ENCODE results near the gene OSCP1.

OSCP1 gene

DNA sequence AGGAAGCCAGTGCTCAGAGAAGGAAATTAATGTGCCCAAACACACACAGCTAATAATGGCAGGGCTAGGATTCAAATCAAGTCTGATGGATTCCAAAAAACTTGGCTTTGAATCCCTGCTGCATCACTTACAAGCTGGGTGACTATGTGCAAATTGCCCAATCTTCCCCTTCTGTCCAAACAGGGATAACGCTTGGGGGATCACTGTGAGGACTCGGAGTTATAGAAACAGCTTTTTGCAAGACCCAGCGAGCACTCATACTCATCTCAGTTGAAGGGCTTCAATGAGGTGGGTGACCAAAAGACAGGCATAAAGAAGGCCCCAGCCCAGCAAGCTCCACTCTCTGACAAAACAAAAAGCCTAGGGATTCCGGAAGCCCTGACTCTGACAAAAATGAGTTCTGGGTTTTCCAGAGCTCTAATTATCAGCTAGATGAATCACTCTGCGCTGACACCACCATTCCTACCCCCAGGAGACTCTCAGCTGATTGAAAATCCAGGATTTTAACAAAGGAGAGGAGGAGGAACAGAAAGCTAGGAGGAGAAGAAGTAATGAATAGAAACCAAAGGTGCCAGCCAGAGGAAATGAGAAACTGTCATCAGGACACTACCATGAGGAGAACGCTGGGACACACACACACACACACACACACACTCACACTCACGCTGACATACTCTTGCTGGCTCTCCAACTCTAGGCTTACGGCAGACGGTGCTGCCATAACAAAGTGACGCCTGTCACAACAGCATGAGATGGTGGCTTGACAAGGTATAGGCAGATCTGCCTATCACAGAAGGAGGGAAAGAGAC, 62.9 kb downstream of the OSCP1 start:
- H3K27ac ChIP-seq, result peak overlapping the region; percentile 92
- TF ChIP-seq, protein P1, sequence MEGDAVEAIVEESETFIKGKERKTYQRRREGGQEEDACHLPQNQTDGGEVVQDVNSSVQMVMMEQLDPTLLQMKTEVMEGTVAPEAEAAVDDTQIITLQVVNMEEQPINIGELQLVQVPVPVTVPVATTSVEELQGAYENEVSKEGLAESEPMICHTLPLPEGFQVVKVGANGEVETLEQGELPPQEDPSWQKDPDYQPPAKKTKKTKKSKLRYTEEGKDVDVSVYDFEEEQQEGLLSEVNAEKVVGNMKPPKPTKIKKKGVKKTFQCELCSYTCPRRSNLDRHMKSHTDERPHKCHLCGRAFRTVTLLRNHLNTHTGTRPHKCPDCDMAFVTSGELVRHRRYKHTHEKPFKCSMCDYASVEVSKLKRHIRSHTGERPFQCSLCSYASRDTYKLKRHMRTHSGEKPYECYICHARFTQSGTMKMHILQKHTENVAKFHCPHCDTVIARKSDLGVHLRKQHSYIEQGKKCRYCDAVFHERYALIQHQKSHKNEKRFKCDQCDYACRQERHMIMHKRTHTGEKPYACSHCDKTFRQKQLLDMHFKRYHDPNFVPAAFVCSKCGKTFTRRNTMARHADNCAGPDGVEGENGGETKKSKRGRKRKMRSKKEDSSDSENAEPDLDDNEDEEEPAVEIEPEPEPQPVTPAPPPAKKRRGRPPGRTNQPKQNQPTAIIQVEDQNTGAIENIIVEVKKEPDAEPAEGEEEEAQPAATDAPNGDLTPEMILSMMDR (conservative IDR thresholded peaks at IDR 0.05), result no peak
- no peak for TF ChIP-seq ZFX (IDR thresholded peaks at IDR 0.05)

DNA sequence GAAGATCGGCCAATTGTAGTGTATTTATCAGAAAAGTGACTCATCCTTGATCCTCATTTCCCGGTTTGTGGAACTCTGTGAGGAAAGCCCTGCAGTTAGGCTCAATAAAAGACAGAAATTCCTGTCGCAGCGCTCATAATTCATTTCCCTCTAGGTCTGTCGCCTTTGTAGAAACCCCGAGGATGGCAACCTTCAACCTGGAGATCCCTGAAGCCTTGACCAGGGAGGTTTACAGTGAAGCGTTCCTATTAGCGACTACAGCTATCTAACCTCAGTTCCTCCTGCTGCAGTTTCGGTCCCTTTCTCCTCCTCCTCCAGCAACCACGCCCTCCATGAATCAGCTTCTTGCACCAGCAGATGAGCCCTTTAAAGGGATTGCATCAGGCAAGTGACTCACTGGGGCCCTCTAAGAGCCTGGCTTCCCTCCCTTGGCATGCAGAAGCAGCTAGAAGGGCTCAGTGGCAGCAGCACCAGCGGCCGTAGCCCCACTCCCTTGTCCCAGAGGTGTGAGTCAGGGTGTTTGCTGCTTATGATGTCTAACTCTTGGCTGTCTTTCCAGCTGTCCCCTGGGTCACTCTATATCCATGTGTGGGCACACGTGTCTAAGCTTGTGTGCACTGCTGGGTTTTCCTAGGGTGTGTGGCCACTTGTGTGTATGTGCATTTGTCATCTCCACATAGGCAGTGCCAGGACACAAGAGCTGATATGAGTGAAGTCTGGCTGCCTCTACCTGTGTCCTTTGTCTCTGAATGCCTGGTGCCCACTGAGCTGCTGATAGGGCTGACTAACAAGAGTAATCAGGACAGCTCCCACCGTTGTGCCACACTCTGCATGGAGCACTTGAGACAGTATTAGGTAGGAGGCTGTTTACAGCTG, 63.7 kb downstream of the OSCP1 start:
- TF ChIP-seq, protein P1 (conservative IDR thresholded peaks at IDR 0.05), result no peak
- TF ChIP-seq ZFX (IDR thresholded peaks at IDR 0.05), result no peak

DNA sequence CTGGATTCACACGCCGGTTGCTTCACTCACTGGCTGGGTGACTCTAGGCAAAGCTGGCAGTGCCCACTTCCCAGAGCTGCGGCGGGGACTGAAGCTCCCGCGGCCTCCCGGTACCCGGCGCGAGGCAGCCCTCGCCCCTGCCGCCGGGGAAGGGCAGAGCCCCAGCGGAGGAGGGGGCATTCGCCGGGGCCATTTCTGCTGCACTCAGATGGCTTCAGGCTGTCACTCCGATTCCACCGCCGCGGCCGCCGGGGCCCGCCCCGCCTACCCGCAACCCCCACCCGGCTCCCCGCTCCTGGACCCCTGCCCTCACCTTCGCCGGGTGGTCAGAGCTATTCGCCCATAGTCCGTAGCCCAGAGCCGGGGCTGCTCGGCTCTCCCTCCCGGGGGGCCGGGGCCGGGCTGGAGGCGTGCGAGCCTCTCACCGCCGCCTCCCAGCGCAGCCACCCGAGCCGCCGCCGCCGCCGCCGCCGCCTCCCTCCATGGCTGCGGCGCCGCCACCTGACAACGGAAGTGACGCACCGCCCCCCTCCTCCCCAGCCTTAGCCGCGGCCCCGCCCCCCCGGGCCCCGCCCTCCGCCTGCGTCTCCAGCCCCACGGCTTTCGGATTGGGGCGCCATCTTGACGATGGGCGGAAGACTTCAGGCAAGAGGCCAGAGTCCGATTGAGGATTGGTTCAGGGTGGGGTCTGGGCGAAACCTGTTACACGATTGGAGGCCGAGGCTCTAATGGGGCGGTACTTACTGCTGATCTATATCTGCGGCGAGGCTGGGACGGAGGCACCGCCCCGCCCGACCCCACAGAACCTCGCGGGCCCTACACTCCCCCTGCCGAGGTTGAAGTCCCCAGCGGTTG, 64.6 kb downstream of the OSCP1 start, which contains the start of gene STK40:
Gene STK40 (minus strand): TSS at position 515 of the 855 bp plus-strand sequence. CDS start 24,592 bp downstream, outside the sequence.
- 0 out of 2 replicates have a peak, but pooled peaks have one; percentile 38 for TF ChIP-seq ZFX (IDR thresholded peaks at IDR 0.05)
- TF ChIP-seq, protein P1 (conservative IDR thresholded peaks at IDR 0.05), result no peak
- H3K27ac ChIP-seq, result peak within 1 kb of the TSS; percentile 92

More for the DNA sequence above, 63.7 kb downstream of the OSCP1 start:
- peak overlapping the region; percentile 92 for H3K27ac ChIP-seq

DNA sequence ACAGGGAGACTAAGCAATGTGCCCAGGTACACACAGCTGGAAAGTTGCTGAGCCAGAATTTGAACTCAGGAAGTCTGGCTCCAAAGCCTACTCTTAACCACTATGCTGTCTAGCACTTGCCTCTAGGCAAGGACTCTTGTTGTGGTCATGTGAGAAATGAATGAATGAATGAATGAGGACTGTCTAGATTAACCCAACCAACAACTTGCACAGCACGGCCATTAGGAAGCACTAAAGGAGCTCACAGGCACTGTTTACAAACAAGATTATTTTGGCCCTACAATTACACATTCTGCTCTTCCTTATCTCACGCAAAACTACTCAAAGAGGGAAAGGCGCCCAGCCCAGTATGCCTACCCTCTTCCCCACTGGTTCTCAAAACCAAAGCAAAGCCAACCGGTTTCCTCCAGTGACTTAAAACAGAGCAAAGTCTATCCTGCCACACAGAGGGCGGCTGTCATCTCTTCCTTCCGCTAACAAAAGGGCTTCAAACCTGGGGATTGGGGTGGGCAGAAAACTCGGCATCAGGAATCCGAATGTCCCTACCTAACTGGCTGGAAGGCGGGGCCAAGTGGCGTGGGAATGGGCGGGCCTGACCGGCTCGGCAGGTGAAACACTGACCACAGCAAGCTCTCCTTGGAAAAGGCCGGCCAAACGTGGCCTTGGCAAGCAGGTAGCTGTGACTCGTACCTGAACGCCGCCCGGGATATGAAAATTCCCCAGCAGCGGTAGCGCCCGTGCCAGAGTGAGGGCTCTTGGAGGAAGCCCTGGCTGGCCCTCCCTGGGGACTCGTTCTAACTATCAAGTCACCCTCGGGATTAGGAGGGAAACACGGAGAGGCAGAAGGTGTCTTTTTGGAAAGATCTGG, 65.5 kb downstream of the OSCP1 start:
- TF ChIP-seq ZFX (IDR thresholded peaks at IDR 0.05), result no peak; the same call in 1 of the 2 replicates
- TF ChIP-seq, protein P1 (conservative IDR thresholded peaks at IDR 0.05), result no peak
- peak overlapping the region; percentile 92 for H3K27ac ChIP-seq

DNA sequence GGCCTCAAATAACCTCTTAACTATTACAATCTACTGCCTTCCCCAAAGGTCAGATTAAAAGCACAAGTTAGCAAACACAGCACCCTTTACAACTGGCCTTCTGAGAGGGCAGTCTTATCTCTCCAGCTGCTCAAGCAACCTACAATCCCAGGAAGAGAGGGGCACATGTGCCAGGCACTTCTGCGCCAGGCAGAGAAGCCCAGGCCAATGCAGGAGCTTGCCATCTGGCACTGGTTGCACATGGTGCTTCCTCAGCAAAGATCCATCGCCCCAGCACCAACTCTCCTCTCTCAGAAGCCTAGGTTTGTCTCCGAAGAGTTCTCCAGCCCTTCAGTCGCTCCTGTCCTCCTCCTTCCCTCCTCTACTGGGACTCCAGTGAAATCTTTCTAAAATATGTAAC, 67.0 kb downstream of the OSCP1 start:
- H3K27ac ChIP-seq, result no peak overlapping the region
- TF ChIP-seq ZFX (IDR thresholded peaks at IDR 0.05), result no peak
- TF ChIP-seq, protein P1 (conservative IDR thresholded peaks at IDR 0.05), result no peak

DNA sequence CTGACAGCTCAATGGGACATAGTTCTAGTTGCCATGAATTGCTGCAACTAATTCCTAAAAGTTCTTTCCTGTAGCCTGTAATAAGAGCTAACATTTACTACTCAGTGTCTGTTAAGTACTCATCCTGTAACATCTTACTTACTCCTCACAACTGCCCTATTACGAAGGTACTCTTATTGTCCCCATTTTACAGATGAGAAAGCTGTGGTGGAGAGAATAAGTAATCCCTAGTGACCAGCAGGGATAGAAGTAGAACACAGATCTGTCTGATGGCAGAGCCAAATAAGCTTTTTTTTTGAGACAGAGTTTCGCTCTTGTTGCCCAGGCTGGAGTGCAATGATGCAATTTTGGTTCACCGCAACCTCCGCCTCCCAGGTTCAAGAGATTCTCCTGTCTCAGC, 67.6 kb downstream of the OSCP1 start:
- no peak for TF ChIP-seq ZFX (IDR thresholded peaks at IDR 0.05)
- TF ChIP-seq, protein P1 (conservative IDR thresholded peaks at IDR 0.05), result no peak
- H3K27ac ChIP-seq, result no peak overlapping the region
